Measurements from ENCODE around the gene PAPPA. TPM values are rescaled to one million over a fixed set of nuclear protein-coding genes. Genes with fewer than 3 reads are reported as not detected.

The PAPPA gene
- total and polyA plus RNA-seq, 12 donors, result 0.22 to 23.9 (median 5.7) TPM

DNA sequence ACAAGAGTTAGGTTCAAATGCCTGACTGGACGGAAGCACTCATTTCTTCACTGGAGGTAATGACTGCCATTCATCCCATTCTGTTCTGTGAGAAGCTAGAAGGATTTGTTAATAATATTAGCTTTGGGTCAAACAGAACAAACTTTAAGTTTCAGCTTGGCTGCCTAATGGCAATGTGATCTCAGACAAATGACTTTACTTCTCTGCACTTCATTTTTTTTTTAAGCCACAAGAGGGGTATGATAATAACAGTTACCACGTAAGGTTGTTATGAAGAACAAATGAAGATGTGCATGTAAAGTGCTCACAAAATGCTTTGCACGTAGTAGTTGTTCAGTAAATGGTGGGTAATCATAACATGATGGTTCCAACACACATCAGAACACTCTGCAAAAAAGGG is 199.4 kb downstream of the PAPPA start:
- 83 to 92% (median 85%) methylated on average over 3 of the region's 3 CpGs for WGBS, 4 donors
- TF ChIP-seq, protein P1, sequence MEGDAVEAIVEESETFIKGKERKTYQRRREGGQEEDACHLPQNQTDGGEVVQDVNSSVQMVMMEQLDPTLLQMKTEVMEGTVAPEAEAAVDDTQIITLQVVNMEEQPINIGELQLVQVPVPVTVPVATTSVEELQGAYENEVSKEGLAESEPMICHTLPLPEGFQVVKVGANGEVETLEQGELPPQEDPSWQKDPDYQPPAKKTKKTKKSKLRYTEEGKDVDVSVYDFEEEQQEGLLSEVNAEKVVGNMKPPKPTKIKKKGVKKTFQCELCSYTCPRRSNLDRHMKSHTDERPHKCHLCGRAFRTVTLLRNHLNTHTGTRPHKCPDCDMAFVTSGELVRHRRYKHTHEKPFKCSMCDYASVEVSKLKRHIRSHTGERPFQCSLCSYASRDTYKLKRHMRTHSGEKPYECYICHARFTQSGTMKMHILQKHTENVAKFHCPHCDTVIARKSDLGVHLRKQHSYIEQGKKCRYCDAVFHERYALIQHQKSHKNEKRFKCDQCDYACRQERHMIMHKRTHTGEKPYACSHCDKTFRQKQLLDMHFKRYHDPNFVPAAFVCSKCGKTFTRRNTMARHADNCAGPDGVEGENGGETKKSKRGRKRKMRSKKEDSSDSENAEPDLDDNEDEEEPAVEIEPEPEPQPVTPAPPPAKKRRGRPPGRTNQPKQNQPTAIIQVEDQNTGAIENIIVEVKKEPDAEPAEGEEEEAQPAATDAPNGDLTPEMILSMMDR (IDR thresholded peaks at IDR 0.05), result no peak
- no peak for TF ChIP-seq POLR2A (IDR thresholded peaks at IDR 0.05)
- intact Hi-C loops (cut with DNase I), result no loop called here
- H3K27me3 ChIP-seq, result no peaks in the 10 kb centered on the region
- no peaks in the 10 kb centered on the region for H3K4me1 ChIP-seq (replicated peaks in 1 of 2)
- no peak overlapping the region for H3K4me3 ChIP-seq
- H3K36me3 ChIP-seq (replicated peaks in 1 of 2), result no peaks in the 10 kb centered on the region
- DNase-seq, result no peak
- no peaks in the 10 kb centered on the region for H3K9me3 ChIP-seq (replicated peaks in 1 of 3)
- H3K27ac ChIP-seq, result no peak overlapping the region

DNA sequence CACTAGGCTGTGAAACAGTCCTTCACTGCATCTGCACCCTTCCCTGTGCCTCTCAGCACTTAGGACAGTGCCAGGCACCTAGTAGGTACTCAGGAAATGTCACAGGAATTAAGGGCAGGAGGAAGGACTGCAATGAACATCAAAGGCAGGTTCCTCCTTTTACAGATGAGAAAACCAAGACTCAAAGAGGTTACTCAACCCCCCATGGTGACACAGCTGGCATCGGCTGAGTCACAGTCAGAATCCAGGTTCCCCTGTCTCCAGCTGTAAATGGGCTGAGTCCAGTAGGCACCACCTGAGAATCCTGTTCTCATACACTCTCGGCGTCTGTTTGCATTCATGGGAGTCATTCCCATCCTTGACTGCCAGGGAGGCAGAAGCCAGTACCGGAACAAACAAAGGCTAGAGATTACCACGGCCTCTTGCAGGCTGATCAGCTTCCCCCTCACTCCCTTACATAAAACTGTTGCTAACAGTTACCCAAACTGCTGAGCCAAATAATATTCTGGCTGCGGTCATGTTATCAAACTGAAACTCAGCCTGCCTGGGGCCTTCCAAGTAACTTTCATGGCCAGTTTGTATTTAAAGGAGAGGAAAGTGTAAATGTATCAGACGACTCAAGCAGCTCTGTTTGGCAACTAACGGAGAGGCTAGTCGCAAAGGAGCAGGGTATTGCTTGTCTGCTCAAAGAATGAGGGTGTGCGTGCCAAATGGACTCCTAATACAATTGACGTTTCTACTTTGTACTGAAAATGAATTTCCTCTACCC is 201.7 kb downstream of the PAPPA start:
- 69 to 73% (median 70%) methylated on average over 11 of the region's 11 CpGs for WGBS, 4 donors
- no peaks in the 10 kb centered on the region for H3K9me3 ChIP-seq (replicated peaks in 1 of 3)
- no peak overlapping the region for H3K4me3 ChIP-seq
- intact Hi-C loops (cut with DNase I), result no loop called here
- no peaks in the 10 kb centered on the region for H3K36me3 ChIP-seq (replicated peaks in 1 of 2)
- H3K4me1 ChIP-seq (replicated peaks in 1 of 2), result no peaks in the 10 kb centered on the region
- peak in 1 of 7 donors; percentile 21 for DNase-seq
- peak overlapping the region in 1 of 5 donors; percentile 11 for H3K27ac ChIP-seq
- no peak for TF ChIP-seq POLR2A (IDR thresholded peaks at IDR 0.05)
- TF ChIP-seq, protein P1 (IDR thresholded peaks at IDR 0.05), result no peak
- no peaks in the 10 kb centered on the region for H3K27me3 ChIP-seq

DNA sequence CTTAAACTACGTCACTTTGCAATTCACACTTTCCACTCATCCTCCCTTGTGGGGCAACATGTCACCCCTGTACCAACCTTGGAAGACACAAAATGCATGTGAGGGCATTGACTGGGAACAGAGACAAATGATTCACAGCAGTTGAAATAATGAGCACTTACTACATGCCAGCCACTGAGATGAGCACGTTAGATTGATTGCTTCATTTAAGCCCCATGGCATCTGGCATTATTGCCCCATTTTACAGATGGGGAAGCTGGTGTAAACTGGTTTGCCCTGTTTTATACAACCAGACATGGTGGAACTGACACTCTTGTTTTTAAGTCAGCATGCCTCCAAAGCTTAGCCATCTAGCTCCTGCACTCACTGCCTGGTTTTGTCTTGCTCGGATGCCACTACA is 204.7 kb downstream of the PAPPA start:
- H3K4me3 ChIP-seq, result no peak overlapping the region
- H3K9me3 ChIP-seq (replicated peaks in 1 of 3), result no peaks in the 10 kb centered on the region
- no peaks in the 10 kb centered on the region for H3K27me3 ChIP-seq
- intact Hi-C loops (cut with DNase I), result no loop called here
- TF ChIP-seq, protein P1 (IDR thresholded peaks at IDR 0.05), result no peak
- TF ChIP-seq POLR2A (IDR thresholded peaks at IDR 0.05), result no peak
- no peaks in the 10 kb centered on the region for H3K36me3 ChIP-seq (replicated peaks in 1 of 2)
- no peak for DNase-seq
- WGBS, 4 donors, result 79 to 91% (median 90%) methylated on average over 3 of the region's 3 CpGs
- peaks cover 0 to 6% of the 10 kb centered on the region in 2 donors for H3K4me1 ChIP-seq (replicated peaks in 1 of 2)
- H3K27ac ChIP-seq, result no peak overlapping the region

DNA sequence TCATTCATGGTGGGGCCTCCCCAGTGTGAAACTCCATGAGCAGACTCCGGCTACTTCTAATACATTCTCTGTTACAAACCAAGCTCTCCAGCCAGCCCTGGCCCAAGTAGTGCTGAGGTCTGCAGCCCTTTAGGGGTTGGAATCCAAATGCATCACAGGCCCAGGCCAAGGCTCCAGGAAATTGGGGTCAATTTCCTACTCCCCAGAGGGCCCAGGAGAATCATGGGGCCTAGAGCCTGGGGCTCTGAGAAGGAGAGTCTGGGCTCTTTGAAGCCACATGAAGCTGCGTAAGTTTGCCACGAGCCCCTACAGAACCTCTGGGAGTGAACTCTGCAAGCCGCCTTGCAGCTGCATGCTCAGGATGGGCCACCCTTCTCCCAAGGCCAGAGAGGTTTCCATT is 206.4 kb downstream of the PAPPA start:
- Histone ChIP-seq H3K4me1 (replicated peaks in 1 of 2) (peaks cover 0 to 10% of the 10 kb centered on the region in 2 donors), H3K27ac (no peak overlapping the region), H3K27me3 (no peaks in the 10 kb centered on the region), H3K36me3 (replicated peaks in 1 of 2) (no peaks in the 10 kb centered on the region), H3K4me3 (no peak overlapping the region), H3K9me3 (replicated peaks in 1 of 3) (no peaks in the 10 kb centered on the region)
- peak in 1 of 7 donors; percentile 15 for DNase-seq
- intact Hi-C loops (cut with DNase I), result no loop called here
- TF ChIP-seq, protein P1 (IDR thresholded peaks at IDR 0.05), result no peak
- TF ChIP-seq POLR2A (IDR thresholded peaks at IDR 0.05), result no peak
- 61 to 93% (median 74%) methylated on average over 2 to 4 of the region's 4 CpGs for WGBS, 4 donors

Measured in adrenal gland (tissue), 12 donors.